Adrenal gland (tissue), 5 donors: ENCODE measurements around the gene NTSR2.

ENCODE experiments used
- POLR2A ChIP-seq, 2 donors: fragments of 450-650 bp; IDR thresholded peaks; one replicate each; pipeline ENCODE4 v1.6.1; 2017; ENCODE audit warnings: antibody characterized with exemption in 2 of 2, mild to moderate bottlenecking in 2 of 2, moderate library complexity in 1 of 2
- TF ChIP-seq, protein P1 (sequence below), 6 experiments: fragments of 450-650 bp in 4 of 6; fragments of 200-600 bp in 2 of 6; sonication (generic) in 1 of 6; IDR thresholded peaks; 1 replicate in 5 of 6; 2 replicates in 1 of 6; pipeline versions ENCODE4 v1.5.1 to v1.8.0; 2016 to 2021; ENCODE audit warnings: antibody characterized with exemption in 6 of 6, mild to moderate bottlenecking in 2 of 6, moderate library complexity in 1 of 6
- donor health status: DM: no; HTN: no; CAD: no.

DNA sequence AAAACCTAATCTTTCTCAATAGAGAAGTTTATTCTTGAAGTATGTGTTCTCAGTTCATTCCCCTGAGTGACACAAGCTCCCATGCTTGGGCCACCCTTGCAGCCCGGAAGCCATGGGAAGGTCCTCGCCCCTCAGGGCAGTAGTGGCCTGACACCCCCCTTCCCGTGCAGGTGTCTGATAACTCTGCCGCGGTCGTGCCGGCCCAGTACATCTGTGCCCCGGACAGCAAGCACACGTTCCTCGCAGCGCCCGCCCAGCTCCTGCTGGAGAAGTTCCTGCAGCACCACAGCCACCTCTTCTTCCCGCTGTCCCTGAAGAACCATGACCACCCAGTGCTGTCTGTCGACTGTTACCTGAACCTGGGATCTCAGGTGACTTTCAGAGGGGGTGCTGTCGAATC is 32.4 kb downstream of the NTSR2 start:
- TF ChIP-seq, protein P1, sequence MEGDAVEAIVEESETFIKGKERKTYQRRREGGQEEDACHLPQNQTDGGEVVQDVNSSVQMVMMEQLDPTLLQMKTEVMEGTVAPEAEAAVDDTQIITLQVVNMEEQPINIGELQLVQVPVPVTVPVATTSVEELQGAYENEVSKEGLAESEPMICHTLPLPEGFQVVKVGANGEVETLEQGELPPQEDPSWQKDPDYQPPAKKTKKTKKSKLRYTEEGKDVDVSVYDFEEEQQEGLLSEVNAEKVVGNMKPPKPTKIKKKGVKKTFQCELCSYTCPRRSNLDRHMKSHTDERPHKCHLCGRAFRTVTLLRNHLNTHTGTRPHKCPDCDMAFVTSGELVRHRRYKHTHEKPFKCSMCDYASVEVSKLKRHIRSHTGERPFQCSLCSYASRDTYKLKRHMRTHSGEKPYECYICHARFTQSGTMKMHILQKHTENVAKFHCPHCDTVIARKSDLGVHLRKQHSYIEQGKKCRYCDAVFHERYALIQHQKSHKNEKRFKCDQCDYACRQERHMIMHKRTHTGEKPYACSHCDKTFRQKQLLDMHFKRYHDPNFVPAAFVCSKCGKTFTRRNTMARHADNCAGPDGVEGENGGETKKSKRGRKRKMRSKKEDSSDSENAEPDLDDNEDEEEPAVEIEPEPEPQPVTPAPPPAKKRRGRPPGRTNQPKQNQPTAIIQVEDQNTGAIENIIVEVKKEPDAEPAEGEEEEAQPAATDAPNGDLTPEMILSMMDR (IDR thresholded peaks at IDR 0.05), result no peak
- TF ChIP-seq POLR2A (IDR thresholded peaks at IDR 0.05), result no peak
